Vagina (tissue), 2 donors: ENCODE results near the gene TMEM38B. TPM values are rescaled to one million over a fixed set of nuclear protein-coding genes. Genes with fewer than 3 reads are reported as not detected.
A peak's percentile ranks its signal among the peaks of the same experiment; 100 is the strongest.

Experiments used
- DNase-seq, 2 donors: peaks; one replicate each; pipeline ENCODE4 v3.0.0-alpha.2; 2017; ENCODE audit errors: extremely low spot score in 2 of 2
- H3K27ac ChIP-seq: fragments of 200-600 bp; sonication (generic); one replicate; pipeline ENCODE4 v1.5.1; 2019
- H3K27me3 ChIP-seq: fragments of 200-600 bp; sonication (generic); one replicate; pipeline ENCODE4 v1.5.1; 2019
- H3K36me3 ChIP-seq, 2 donors: fragments of 200-600 bp; sonication (generic); one replicate each; pipeline ENCODE4 v1.5.1; 2017 to 2019
- H3K4me1 ChIP-seq: fragments of 200-600 bp; sonication (generic); one replicate; pipeline ENCODE4 v1.5.1; 2019
- H3K4me3 ChIP-seq, 2 donors: fragments of 200-600 bp; sonication (generic); 1 replicate in 1 of 2; 2 replicates in 1 of 2; pipeline ENCODE4 v1.5.1; 2016 to 2019
- H3K9me3 ChIP-seq: fragments of 200-600 bp; sonication (generic); one replicate; pipeline ENCODE4 v1.5.1; 2019
- CTCF ChIP-seq, 3 experiments: fragments of 450-650 bp in 2 of 3; fragments of 200-600 bp in 1 of 3; sonication (generic) in 1 of 3; IDR thresholded peaks; one replicate each; pipeline ENCODE4 v1.5.1; 2017 to 2019; ENCODE audit warnings: antibody characterized with exemption in 3 of 3, mild to moderate bottlenecking in 2 of 3, moderate library complexity in 2 of 3
- POLR2A ChIP-seq, 2 donors: fragments of 450-650 bp; IDR thresholded peaks; one replicate each; pipeline ENCODE4 v1.6.1; 2017; ENCODE audit warnings: antibody characterized with exemption in 2 of 2, mild to moderate bottlenecking in 2 of 2, moderate library complexity in 2 of 2
- POLR2AphosphoS5 ChIP-seq, 2 donors: sonication (generic); formaldehyde crosslinking; IDR thresholded peaks; one replicate each; pipeline ENCODE4 v1.9.0; 2017; ENCODE audit warnings: antibody characterized with exemption in 2 of 2, mild to moderate bottlenecking in 2 of 2, low read depth in 1 of 2; ENCODE audit not compliant: insufficient read depth in 1 of 2
- intact Hi-C: fragments of 100-400 bp; cut with DNase I; formaldehyde crosslinking; loops from one replicate; pipeline ENCODE4 v1.15.1; 2023
- total RNA-seq: library from RNA; depleted of rRNA; stranded (reverse); fragments of >200 nt; gene quantifications from one replicate; pipeline ENCODE4 v1.2.3, GENCODE V29; 2016

Gene TMEM38B
- total RNA-seq, 1 donor from 2014 or later = 30.4 TPM

DNA sequence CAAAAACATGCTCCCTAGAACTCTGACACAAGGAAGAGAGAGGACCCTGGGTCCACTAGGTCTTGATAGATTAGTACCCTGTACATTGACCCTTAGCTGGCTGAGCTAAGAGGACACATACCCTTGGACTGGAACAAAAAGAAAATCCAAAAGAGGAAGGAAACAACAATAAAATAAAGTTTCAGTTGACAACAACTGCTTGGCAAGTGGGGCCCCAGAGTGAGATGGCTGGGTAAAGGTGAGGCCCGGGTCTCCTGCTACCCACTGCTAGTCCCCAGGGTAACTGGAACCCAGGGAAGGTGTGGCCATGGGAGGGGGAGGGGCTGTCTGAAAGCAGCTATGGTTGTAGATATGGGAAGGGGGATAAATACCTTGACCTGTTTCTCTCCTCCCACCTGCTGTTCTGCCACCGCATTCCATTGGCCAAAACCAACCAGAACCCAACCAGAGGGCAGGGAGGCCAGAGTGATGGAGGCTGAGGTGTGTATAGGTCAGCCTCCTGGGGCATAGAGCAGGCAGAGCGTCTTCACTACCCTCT is 20.4 kb upstream of the TMEM38B start:
- no peak overlapping the region for H3K27ac ChIP-seq
- no peaks in the 10 kb centered on the region for H3K36me3 ChIP-seq
- H3K4me1 ChIP-seq = no peaks in the 10 kb centered on the region
- intact Hi-C loops = no loop called here
- TF ChIP-seq POLR2A (IDR thresholded peaks at IDR 0.05) = no peak
- no peak for TF ChIP-seq POLR2AphosphoS5 (IDR thresholded peaks at IDR 0.05; ENCODE audit: insufficient read depth in 1 of 2, low read depth in 1 of 2)
- no peak for TF ChIP-seq CTCF (IDR thresholded peaks at IDR 0.05)
- peak in 1 of 2 donors; percentile 16 for DNase-seq
- H3K27me3 ChIP-seq = no peaks in the 10 kb centered on the region
- no peaks in the 10 kb centered on the region for H3K9me3 ChIP-seq
- no peak overlapping the region for H3K4me3 ChIP-seq

GRCh38 chr9:105676351-105676923 is 17.9 kb upstream of the TMEM38B start:
- Histone ChIP-seq H3K36me3 (no peaks in the 10 kb centered on the region), H3K27ac (no peak overlapping the region), H3K4me1 (no peaks in the 10 kb centered on the region), H3K27me3 (no peaks in the 10 kb centered on the region), H3K9me3 (no peaks in the 10 kb centered on the region), H3K4me3 (no peak overlapping the region)
- DNase-seq = peak in 1 of 2 donors; percentile 37
- no peak for TF ChIP-seq CTCF (IDR thresholded peaks at IDR 0.05)
- TF ChIP-seq POLR2A (IDR thresholded peaks at IDR 0.05) = no peak
- no peak for TF ChIP-seq POLR2AphosphoS5 (IDR thresholded peaks at IDR 0.05; ENCODE audit: insufficient read depth in 1 of 2, low read depth in 1 of 2)
- intact Hi-C loops = no loop called here

- Histone ChIP-seq H3K9me3 (no peaks in the 10 kb centered on the region), H3K4me1 (no peaks in the 10 kb centered on the region), H3K36me3 (no peaks in the 10 kb centered on the region), H3K27ac (no peak overlapping the region), H3K4me3 (no peak overlapping the region), H3K27me3 (no peaks in the 10 kb centered on the region)
- TF ChIP-seq POLR2AphosphoS5 (IDR thresholded peaks at IDR 0.05; ENCODE audit: insufficient read depth in 1 of 2, low read depth in 1 of 2) (no peak), POLR2A (IDR thresholded peaks at IDR 0.05) (no peak), CTCF (IDR thresholded peaks at IDR 0.05) (no peak)
- peak in 1 of 2 donors; percentile 20 for DNase-seq
- intact Hi-C loops = no loop called here
Observed at GRCh38 chr9:105678163-105678562, 16.2 kb upstream of the TMEM38B start.

DNA sequence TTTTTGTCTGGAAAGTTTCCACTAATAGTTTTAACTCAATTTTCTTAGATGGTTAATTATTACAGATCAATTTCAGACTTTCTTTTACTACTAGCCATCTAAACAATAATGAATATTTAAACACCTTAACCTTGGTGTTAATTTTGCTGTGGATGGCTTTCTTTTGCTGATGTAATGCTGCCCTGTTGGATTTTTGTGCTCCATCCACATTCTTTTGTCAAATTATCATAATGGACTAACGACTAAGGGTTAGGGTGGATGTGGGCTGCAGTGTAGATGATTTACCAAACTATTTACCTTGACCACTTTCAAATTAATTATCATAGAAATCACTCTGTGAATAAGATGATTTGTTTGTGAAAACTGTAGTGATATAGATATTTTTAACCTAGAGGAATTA is 15.6 kb upstream of the TMEM38B start:
- Histone ChIP-seq H3K36me3 (no peaks in the 10 kb centered on the region), H3K9me3 (no peaks in the 10 kb centered on the region), H3K27ac (no peak overlapping the region), H3K4me3 (no peak overlapping the region), H3K27me3 (no peaks in the 10 kb centered on the region), H3K4me1 (no peaks in the 10 kb centered on the region)
- intact Hi-C loops = no loop called here
- DNase-seq = no peak
- TF ChIP-seq POLR2AphosphoS5 (IDR thresholded peaks at IDR 0.05; ENCODE audit: insufficient read depth in 1 of 2, low read depth in 1 of 2) (no peak), CTCF (IDR thresholded peaks at IDR 0.05) (no peak), POLR2A (IDR thresholded peaks at IDR 0.05) (no peak)

DNA sequence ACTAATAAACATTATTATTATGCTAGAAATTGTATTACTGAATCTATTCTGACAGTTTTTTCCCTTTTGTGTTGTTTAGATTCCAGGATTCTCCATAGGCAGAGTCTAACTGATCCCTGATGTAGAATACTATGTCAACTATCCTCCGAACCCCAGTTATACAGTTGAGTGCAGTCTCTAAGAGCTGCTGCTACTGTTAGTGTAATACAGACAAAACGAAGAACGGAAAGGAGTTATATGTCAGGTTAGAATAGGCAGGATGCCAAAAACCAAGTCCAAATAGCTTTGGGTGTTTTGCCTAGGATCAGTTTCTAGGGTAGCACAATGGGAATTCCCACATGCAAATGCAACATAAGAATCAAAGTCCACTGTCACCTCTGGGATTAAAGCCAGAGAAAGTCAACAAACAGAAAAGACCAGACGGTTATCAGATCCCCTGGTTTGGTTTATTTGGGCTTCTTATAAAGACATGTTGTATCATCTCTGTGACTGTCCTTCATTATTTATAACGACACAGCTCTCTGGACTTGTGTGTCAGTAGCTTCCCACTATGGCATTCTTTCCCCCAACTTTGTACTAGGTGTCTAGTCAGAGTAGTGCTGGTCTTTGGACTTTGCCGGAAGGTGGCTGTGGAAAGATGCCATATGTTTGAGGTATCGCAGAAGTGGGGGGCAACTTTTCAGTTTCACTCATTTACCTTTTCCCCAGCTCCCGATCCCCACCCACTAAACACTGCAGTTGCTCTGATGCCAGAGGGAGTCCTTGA is 14.9 kb upstream of the TMEM38B start:
- Histone ChIP-seq H3K27ac (no peak overlapping the region), H3K36me3 (no peaks in the 10 kb centered on the region), H3K27me3 (no peaks in the 10 kb centered on the region), H3K9me3 (no peaks in the 10 kb centered on the region), H3K4me1 (no peaks in the 10 kb centered on the region), H3K4me3 (no peak overlapping the region)
- TF ChIP-seq POLR2AphosphoS5 (IDR thresholded peaks at IDR 0.05; ENCODE audit: insufficient read depth in 1 of 2, low read depth in 1 of 2) (no peak), CTCF (IDR thresholded peaks at IDR 0.05) (no peak), POLR2A (IDR thresholded peaks at IDR 0.05) (no peak)
- intact Hi-C loops = no loop called here
- DNase-seq = peak in 1 of 2 donors; percentile 34
